ENCODE results near the gene PIERCE2. TPM values are rescaled to one million over a fixed set of nuclear protein-coding genes. Genes with fewer than 3 reads are reported as not detected.

PIERCE2 gene, protein sequence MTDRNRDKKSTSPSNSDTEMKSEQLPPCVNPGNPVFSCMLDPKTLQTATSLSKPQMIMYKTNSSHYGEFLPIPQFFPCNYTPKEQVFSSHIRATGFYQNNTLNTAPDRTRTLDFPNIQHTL
- 3.0 to 5.4 TPM (median 3.8 TPM) in 5 replicates for total RNA-seq (2022; extraction: Qiagen RNA extraction; ENCODE audit: low read depth)

DNA sequence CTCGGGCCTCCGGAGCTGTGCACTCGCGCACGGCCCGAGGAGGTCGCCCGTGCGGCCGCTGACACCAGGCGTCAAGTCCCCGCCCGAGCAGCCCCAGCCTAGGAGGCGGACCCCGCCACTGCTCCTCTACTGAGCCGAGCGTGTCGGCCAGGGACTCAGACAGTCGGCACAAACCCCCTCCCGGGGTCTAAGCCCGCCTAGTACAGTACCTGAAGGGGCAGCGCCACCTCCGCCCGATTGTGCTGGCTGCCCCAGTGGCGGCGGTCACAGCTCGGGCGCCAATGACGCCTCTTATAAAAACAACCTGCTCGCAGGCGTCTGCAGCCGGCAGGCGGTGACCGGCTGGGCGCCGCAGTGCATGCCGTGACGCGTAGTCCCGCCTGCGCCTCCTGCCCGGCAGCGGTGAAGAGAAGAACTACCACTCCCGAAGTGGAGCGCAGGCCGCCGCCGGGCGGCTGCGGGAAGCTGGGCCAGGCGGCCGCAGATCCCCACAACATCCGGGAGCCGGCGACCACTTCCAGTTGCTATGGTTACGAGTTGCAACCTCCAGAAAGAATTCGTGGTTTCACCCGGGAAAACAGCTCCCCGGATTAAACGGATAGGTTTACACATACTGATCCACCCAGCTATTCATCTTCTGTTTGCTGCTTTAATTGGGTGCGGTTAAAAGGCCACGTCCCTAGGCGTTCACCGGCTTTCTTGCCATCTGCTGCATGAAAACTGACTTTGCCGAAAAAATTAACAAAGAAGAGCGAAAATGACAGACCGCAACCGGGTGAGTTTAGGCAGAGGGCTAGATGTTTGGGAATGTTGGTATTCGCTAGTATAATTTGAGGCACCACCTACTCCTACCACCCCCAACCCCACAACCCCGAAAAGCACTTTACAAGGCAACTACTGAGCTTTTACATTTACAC lies at the start of gene PIERCE2, which contains the start of gene CCPG1:
PIERCE2 (plus strand) TSS at position 484 of the 917 bp plus-strand sequence; CDS start at position 758, 274 bp downstream.
CCPG1 (minus strand) TSS at position 348 of the 917 bp plus-strand sequence. CDS start 18,935 bp downstream, outside the sequence.

Other genes with a start within 250 kb of the PIERCE2 start
- 87.0 to 125 TPM (median 101 TPM) in 5 replicates for gene RSL24D1, start 211.6 kb upstream of the PIERCE2 start, total RNA-seq (2022; extraction: Qiagen RNA extraction; ENCODE audit: low read depth)
- 8.7 to 12.2 TPM (median 10.9 TPM) in 5 replicates for gene RAB27A, start 118.7 kb upstream of the PIERCE2 start, total RNA-seq (2022; extraction: Qiagen RNA extraction; ENCODE audit: low read depth)
- 20.7 to 29.6 TPM (median 26.5 TPM) in 5 replicates for gene PIGBOS1, start 89.4 kb upstream of the PIERCE2 start, total RNA-seq (2022; extraction: Qiagen RNA extraction; ENCODE audit: low read depth)
- 12.6 to 17.0 TPM (median 13.2 TPM) in 5 replicates for gene PIGB, start 89.3 kb upstream of the PIERCE2 start, total RNA-seq (2022; extraction: Qiagen RNA extraction; ENCODE audit: low read depth)
- 35.1 to 39.0 TPM (median 37.9 TPM) in 5 replicates for gene CCPG1, start 136 bp upstream of the PIERCE2 start, total RNA-seq (2022; extraction: Qiagen RNA extraction; ENCODE audit: low read depth)
- 7.8 to 9.9 TPM (median 9.4 TPM) in 5 replicates for gene DNAAF4, start 99.7 kb downstream of the PIERCE2 start, total RNA-seq (2022; extraction: Qiagen RNA extraction; ENCODE audit: low read depth)
- 6.5 to 8.3 TPM (median 6.9 TPM) in 5 replicates for gene PYGO1, start 179.8 kb downstream of the PIERCE2 start, total RNA-seq (2022; extraction: Qiagen RNA extraction; ENCODE audit: low read depth)